ENCODE results near the gene SVOP. TPM values are rescaled to one million over a fixed set of nuclear protein-coding genes. Genes with fewer than 3 reads are reported as not detected.

The SVOP gene
- total RNA-seq, 2 donors from 2014 or later, result not detected

GRCh38 chr12:108973629-108974152 is 47.2 kb downstream of the SVOP start:
- no peaks in the 10 kb centered on the region for H3K9me3 Mint-ChIP-seq
- no peaks in the 10 kb centered on the region for H3K36me3 Mint-ChIP-seq (ENCODE audit: low read depth)
- H3K27me3 Mint-ChIP-seq, result peaks cover 4% of the 10 kb centered on the region
- no peak overlapping the region for H3K4me3 Mint-ChIP-seq
- H3K27ac Mint-ChIP-seq, result no peak overlapping the region
- H3K4me1 Mint-ChIP-seq, result no peaks in the 10 kb centered on the region
- ATAC-seq (replicated peaks), result no peak

GRCh38 chr12:108972358-108972757 is 48.5 kb downstream of the SVOP start:
- Mint-ChIP-seq H3K9me3 (no peaks in the 10 kb centered on the region), H3K27me3 (peaks cover 4% of the 10 kb centered on the region), H3K36me3 (ENCODE audit: low read depth) (no peaks in the 10 kb centered on the region), H3K27ac (no peak overlapping the region), H3K4me3 (no peak overlapping the region), H3K4me1 (no peaks in the 10 kb centered on the region)
- no peak for ATAC-seq (replicated peaks)

DNA sequence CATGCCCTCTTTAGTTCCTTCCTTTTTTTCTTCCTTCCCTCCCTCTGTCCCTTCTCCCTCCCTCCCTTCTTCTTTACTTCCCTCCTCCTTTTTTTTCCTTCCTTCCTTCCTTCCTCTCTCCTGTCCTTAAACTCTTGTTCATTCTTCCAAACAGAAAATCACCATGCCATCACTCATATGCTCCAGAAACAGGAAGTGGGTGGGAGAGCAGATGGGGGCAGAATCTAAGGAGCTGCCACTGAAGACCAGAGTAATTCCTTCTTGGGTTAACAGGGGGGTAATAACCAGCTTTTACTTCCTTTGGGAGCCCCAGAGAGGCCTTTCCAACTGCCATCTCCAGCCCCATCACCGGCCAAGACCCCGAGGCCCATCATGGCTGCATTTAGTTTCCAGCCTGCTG is 51.2 kb downstream of the SVOP start:
- no peaks in the 10 kb centered on the region for H3K4me1 Mint-ChIP-seq
- H3K27ac Mint-ChIP-seq, result no peak overlapping the region
- H3K9me3 Mint-ChIP-seq, result no peaks in the 10 kb centered on the region
- H3K4me3 Mint-ChIP-seq, result no peak overlapping the region
- peaks cover 4% of the 10 kb centered on the region for H3K27me3 Mint-ChIP-seq
- no peak for ATAC-seq (replicated peaks)
- no peaks in the 10 kb centered on the region for H3K36me3 Mint-ChIP-seq (ENCODE audit: low read depth)

- H3K9me3 Mint-ChIP-seq, result no peaks in the 10 kb centered on the region
- H3K4me1 Mint-ChIP-seq, result no peaks in the 10 kb centered on the region
- H3K4me3 Mint-ChIP-seq, result no peak overlapping the region
- no peak for ATAC-seq (replicated peaks)
- H3K27me3 Mint-ChIP-seq, result peaks cover 4% of the 10 kb centered on the region
- H3K27ac Mint-ChIP-seq, result no peak overlapping the region
- H3K36me3 Mint-ChIP-seq (ENCODE audit: low read depth), result no peaks in the 10 kb centered on the region
Observed at GRCh38 chr12:108967869-108968540, 52.9 kb downstream of the SVOP start.

- Mint-ChIP-seq H3K4me1 (no peaks in the 10 kb centered on the region), H3K9me3 (no peaks in the 10 kb centered on the region), H3K27me3 (peaks cover 3% of the 10 kb centered on the region), H3K27ac (no peak overlapping the region), H3K4me3 (no peak overlapping the region), H3K36me3 (ENCODE audit: low read depth) (no peaks in the 10 kb centered on the region)
- ATAC-seq (replicated peaks), result no peak
Observed at GRCh38 chr12:108966378-108967151, 54.3 kb downstream of the SVOP start.

GRCh38 chr12:108965886-108966285 is 55.0 kb downstream of the SVOP start:
- Mint-ChIP-seq H3K9me3 (no peaks in the 10 kb centered on the region), H3K27ac (no peak overlapping the region), H3K27me3 (no peaks in the 10 kb centered on the region), H3K4me3 (no peak overlapping the region), H3K36me3 (ENCODE audit: low read depth) (no peaks in the 10 kb centered on the region), H3K4me1 (no peaks in the 10 kb centered on the region)
- no peak for ATAC-seq (replicated peaks)

DNA sequence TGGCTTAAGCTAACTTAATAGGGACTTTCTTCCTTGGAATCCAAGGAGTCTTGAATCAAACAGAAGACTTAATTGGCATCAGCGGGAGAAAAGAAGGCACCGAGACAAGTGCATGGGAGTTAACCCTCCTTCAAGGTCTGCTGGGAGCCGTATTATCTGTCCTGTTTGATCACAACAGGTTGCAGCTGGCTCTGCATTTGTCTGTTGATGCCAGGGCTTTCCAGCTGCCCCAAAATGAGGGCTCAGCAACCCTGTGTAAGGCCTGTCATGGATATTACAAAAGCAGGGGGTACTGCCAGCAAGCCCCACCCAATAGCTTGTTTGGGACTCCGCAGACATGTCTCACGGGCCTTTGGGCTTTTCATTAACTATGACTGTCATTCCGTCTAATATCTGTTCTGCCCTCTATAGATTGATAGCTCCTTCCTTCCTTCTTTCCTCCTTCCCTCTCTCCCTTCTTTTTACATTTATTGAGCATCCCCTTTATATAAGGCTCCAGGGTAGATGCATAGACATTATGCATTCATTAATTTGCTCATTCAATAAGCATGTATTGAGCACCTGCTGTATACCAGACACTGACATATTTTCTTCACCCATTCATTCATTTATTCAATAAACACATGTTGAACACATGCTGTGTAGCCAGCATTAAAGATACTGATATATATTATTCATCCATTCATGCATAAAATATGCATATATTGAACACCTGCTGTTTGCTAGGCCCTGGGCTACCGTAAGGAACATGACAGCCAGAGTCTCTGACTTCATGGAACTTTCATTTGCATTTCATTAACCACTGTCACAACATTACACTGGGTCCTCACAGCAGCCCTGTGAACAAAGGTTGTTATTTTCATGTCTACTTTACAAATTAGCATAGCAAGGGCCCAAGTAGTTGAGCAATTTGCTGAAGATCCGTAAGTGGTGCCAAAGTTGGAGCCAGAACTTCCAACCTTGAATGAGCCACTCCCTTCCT is 56.2 kb downstream of the SVOP start:
- H3K9me3 Mint-ChIP-seq, result no peaks in the 10 kb centered on the region
- no peaks in the 10 kb centered on the region for H3K4me1 Mint-ChIP-seq
- no peaks in the 10 kb centered on the region for H3K27me3 Mint-ChIP-seq
- no peak for ATAC-seq (replicated peaks)
- no peak overlapping the region for H3K27ac Mint-ChIP-seq
- no peak overlapping the region for H3K4me3 Mint-ChIP-seq
- H3K36me3 Mint-ChIP-seq (ENCODE audit: low read depth), result no peaks in the 10 kb centered on the region

- no peak for ATAC-seq (replicated peaks)
- H3K36me3 Mint-ChIP-seq (ENCODE audit: low read depth), result no peaks in the 10 kb centered on the region
- H3K27ac Mint-ChIP-seq, result no peak overlapping the region
- no peaks in the 10 kb centered on the region for H3K9me3 Mint-ChIP-seq
- H3K4me3 Mint-ChIP-seq, result no peak overlapping the region
- no peaks in the 10 kb centered on the region for H3K27me3 Mint-ChIP-seq
- no peaks in the 10 kb centered on the region for H3K4me1 Mint-ChIP-seq
Observed at GRCh38 chr12:108962256-108962655, 58.6 kb downstream of the SVOP start.

- H3K27ac Mint-ChIP-seq, result no peak overlapping the region
- H3K36me3 Mint-ChIP-seq (ENCODE audit: low read depth), result no peaks in the 10 kb centered on the region
- H3K9me3 Mint-ChIP-seq, result no peaks in the 10 kb centered on the region
- H3K4me1 Mint-ChIP-seq, result no peaks in the 10 kb centered on the region
- H3K27me3 Mint-ChIP-seq, result peaks cover 3% of the 10 kb centered on the region
- H3K4me3 Mint-ChIP-seq, result no peak overlapping the region
- ATAC-seq (replicated peaks), result no peak
Observed at GRCh38 chr12:108959748-108960655, 60.9 kb downstream of the SVOP start.

DNA sequence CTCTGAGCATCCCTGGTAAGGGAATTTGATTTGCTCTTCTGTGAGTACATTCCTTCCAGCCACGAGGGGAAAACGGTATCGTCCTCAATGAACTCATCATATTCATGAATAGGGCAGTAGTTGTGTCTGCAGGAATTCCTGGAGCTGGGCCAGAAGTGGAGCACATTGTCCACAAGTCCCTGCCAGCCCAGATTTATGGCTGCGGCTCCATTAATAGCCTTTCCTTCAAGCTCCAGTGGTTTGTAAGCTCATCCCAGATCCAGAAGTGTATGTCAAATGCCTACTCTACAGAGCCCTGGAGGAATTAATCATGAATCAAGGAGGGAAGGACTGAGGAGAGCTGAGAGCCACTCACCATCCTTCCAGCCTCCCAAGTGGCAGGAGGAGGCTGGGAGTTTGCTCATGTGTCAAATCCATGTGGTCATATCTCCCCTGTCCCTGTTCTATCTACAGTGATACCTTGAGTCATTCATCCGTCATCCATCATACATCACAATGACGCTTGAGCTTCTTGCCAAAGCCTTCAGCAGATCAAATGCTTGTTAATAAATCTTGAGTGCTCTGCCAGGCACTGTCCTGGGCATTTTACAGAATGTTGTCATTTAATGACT is 65.5 kb downstream of the SVOP start:
- Mint-ChIP-seq H3K4me1 (no peaks in the 10 kb centered on the region), H3K9me3 (no peaks in the 10 kb centered on the region), H3K27me3 (peaks cover 3% of the 10 kb centered on the region), H3K4me3 (no peak overlapping the region), H3K27ac (no peak overlapping the region), H3K36me3 (ENCODE audit: low read depth) (no peaks in the 10 kb centered on the region)
- no peak for ATAC-seq (replicated peaks)

DNA sequence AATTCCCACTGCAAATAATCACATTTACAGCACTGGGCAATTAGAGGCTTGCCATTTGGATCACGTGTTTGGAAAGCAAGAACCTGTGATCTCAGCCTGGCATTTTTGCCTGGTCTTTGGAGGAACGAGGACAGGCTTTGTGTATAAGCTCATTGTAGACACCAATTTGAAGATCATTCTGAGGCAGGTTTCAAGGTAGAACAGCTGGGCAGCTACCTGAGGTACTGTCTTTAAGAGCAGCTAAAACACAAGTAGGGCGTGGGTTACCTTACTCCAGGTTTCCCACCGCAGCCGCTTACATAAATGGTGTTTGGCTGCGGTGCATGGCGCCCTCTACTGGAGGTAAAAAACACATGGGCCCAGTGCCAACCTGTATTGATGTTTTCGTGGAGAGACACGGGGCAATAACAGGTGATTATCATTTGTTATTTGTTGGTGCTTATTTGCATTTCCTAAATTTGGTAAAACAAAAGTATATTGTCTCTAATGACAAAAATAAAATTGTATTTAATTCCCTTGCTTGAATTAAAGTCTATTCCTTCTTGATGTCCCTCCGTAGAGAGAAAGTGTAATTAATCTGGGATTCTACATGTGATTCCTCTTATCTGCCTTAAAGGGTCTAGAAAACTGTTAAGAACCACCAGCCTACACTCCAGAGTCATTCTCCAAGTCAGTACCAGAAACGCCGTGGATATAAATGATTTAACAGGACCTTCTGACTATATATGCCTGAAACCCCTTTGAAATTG is 69.7 kb downstream of the SVOP start:
- Mint-ChIP-seq H3K4me3 (no peak overlapping the region), H3K4me1 (no peaks in the 10 kb centered on the region), H3K36me3 (ENCODE audit: low read depth) (no peaks in the 10 kb centered on the region), H3K27ac (no peak overlapping the region), H3K27me3 (peaks cover 6% of the 10 kb centered on the region), H3K9me3 (peaks cover 6% of the 10 kb centered on the region)
- peak; percentile 91 for ATAC-seq (replicated peaks)

- no peaks in the 10 kb centered on the region for H3K4me1 Mint-ChIP-seq
- H3K27ac Mint-ChIP-seq, result no peak overlapping the region
- no peaks in the 10 kb centered on the region for H3K36me3 Mint-ChIP-seq (ENCODE audit: low read depth)
- no peak overlapping the region for H3K4me3 Mint-ChIP-seq
- no peak for ATAC-seq (replicated peaks)
- peaks cover 8% of the 10 kb centered on the region for H3K27me3 Mint-ChIP-seq
- peaks cover 6% of the 10 kb centered on the region for H3K9me3 Mint-ChIP-seq
Observed at GRCh38 chr12:108949976-108950375, 70.9 kb downstream of the SVOP start.

- peaks cover 8% of the 10 kb centered on the region for H3K27me3 Mint-ChIP-seq
- no peak overlapping the region for H3K4me3 Mint-ChIP-seq
- H3K4me1 Mint-ChIP-seq, result no peaks in the 10 kb centered on the region
- H3K9me3 Mint-ChIP-seq, result peaks cover 6% of the 10 kb centered on the region
- H3K36me3 Mint-ChIP-seq (ENCODE audit: low read depth), result no peaks in the 10 kb centered on the region
- no peak overlapping the region for H3K27ac Mint-ChIP-seq
- ATAC-seq (replicated peaks), result no peak
Observed at GRCh38 chr12:108948367-108948766, 72.5 kb downstream of the SVOP start.

All from activated T-helper 17 cell treated with anti-CD3 and anti-CD28 coated beads, Interleukin-2, amount 50 U/mL, for 72 hours (primary cell).